Neural cell (in vitro differentiated cells): Measurements from ENCODE around the gene TNP2.

Experiments
- CTCF ChIP-seq: fragments of 450-650 bp; IDR thresholded peaks from 2 replicates; pipeline ENCODE4 v1.5.1; 2014; ENCODE audit warnings: antibody characterized with exemption, mild to moderate bottlenecking, moderate library complexity; ENCODE audit not compliant: poor library complexity, severe bottlenecking
- MXI1 ChIP-seq: fragments of 450-650 bp; conservative IDR thresholded peaks from 2 replicates; pipeline ENCODE4 v1.6.1; 2014; ENCODE audit warnings: antibody characterized with exemption, mild to moderate bottlenecking; ENCODE audit not compliant: poor library complexity, severe bottlenecking
- REST ChIP-seq: IDR thresholded peaks from 2 replicates; pipeline ENCODE4 v1.6.1; 2012; ENCODE audit warnings: borderline replicate concordance

- no peak for TF ChIP-seq CTCF
- TF ChIP-seq REST = no peak
- no peak for TF ChIP-seq MXI1
Measured at GRCh38 chr16:11254913-11255736, 14.0 kb downstream of the TNP2 start.
